Measurements from ENCODE around the gene RTN4. TPM values are rescaled to one million over a fixed set of nuclear protein-coding genes. Genes with fewer than 3 reads are reported as not detected.

Gene RTN4
- polyA plus RNA-seq, 1 donor (not counting 4 experiments of a cell fraction or from before 2014, with no cell fraction given): 406 TPM

- Histone ChIP-seq H3K4me2 (ENCODE audit: control insufficient read depth, extremely low read depth, insufficient read depth, low read depth, low read length) (no peak overlapping the region), H3K4me1 (ENCODE audit: control insufficient read depth, extremely low read depth, insufficient read depth, low read length) (peaks cover 10% of the 10 kb centered on the region), H3K9me3 (ENCODE audit: control insufficient read depth, low read depth, low read length) (no peaks in the 10 kb centered on the region), H3K27ac (ENCODE audit: control insufficient read depth, insufficient read depth, low read length) (no peak overlapping the region), H2AFZ (ENCODE audit: control insufficient read depth, low read length) (no peak overlapping the region), H3K79me2 (ENCODE audit: control insufficient read depth, insufficient read depth, low read length) (no peaks in the 10 kb centered on the region), H3K27me3 (ENCODE audit: control insufficient read depth, extremely low read depth, insufficient read depth, low read length) (no peaks in the 10 kb centered on the region), H3K9ac (ENCODE audit: control insufficient read depth, extremely low read depth, insufficient read depth, low read length) (no peak overlapping the region), H4K20me1 (ENCODE audit: control insufficient read depth, extremely low read depth, insufficient read depth, low read length) (no peaks in the 10 kb centered on the region), H3K9me1 (ENCODE audit: control insufficient read depth, extremely low read depth, insufficient read depth, low read length) (no peaks in the 10 kb centered on the region), H3K36me3 (ENCODE audit: control insufficient read depth in 2 of 2, extremely low read depth in 1 of 2, insufficient read depth in 2 of 2, low read length in 2 of 2) (no peaks in the 10 kb centered on the region), H3K4me3 (ENCODE audit: control insufficient read depth in 2 of 3, extremely low read depth in 1 of 3, insufficient read depth in 2 of 3, low read depth in 1 of 3, low read length in 3 of 3) (no peak overlapping the region)
- FAIRE-seq (no peak), DNase-seq (ENCODE audit: low read depth, low spot score) (no peak)
- dilution Hi-C loops (cut with MboI; ENCODE audit: extremely low pct_ligation_motif_present, low sequenced_read_pairs): no loop called here
- TF ChIP-seq CTCF (optimal IDR thresholded peaks at IDR 0.05 in 1 of 3, IDR thresholded peaks at IDR 0.05 in 1 of 3, conservative IDR thresholded peaks at IDR 0.05 in 1 of 3; ENCODE audit: extremely low read depth in 1 of 3, insufficient read depth in 2 of 3, low read length in 3 of 3): no peak
- TF ChIP-seq EZH2 (IDR thresholded peaks at IDR 0.05; ENCODE audit: low read length): no peak
These were observed 105.4 kb downstream of the RTN4 start for GRCh38 chr2:54944724-54945326.

GRCh38 chr2:54942373-54942772, 107.9 kb downstream of the RTN4 start:
- no peak overlapping the region for H2AFZ ChIP-seq (ENCODE audit: control insufficient read depth, low read length)
- H3K27ac ChIP-seq (ENCODE audit: control insufficient read depth, insufficient read depth, low read length): no peak overlapping the region
- DNase-seq (ENCODE audit: low read depth, low spot score) (no peak), FAIRE-seq (no peak)
- dilution Hi-C loops (cut with MboI; ENCODE audit: extremely low pct_ligation_motif_present, low sequenced_read_pairs): no loop called here
- H3K27me3 ChIP-seq (ENCODE audit: control insufficient read depth, extremely low read depth, insufficient read depth, low read length): no peaks in the 10 kb centered on the region
- no peak overlapping the region for H3K4me3 ChIP-seq (ENCODE audit: control insufficient read depth in 2 of 3, extremely low read depth in 1 of 3, insufficient read depth in 2 of 3, low read depth in 1 of 3, low read length in 3 of 3)
- no peak overlapping the region for H3K9ac ChIP-seq (ENCODE audit: control insufficient read depth, extremely low read depth, insufficient read depth, low read length)
- H4K20me1 ChIP-seq (ENCODE audit: control insufficient read depth, extremely low read depth, insufficient read depth, low read length): no peaks in the 10 kb centered on the region
- TF ChIP-seq EZH2 (IDR thresholded peaks at IDR 0.05; ENCODE audit: low read length): no peak
- H3K4me2 ChIP-seq (ENCODE audit: control insufficient read depth, extremely low read depth, insufficient read depth, low read depth, low read length): no peak overlapping the region
- H3K9me1 ChIP-seq (ENCODE audit: control insufficient read depth, extremely low read depth, insufficient read depth, low read length): no peaks in the 10 kb centered on the region
- H3K4me1 ChIP-seq (ENCODE audit: control insufficient read depth, extremely low read depth, insufficient read depth, low read length): peaks cover 10% of the 10 kb centered on the region
- no peaks in the 10 kb centered on the region for H3K9me3 ChIP-seq (ENCODE audit: control insufficient read depth, low read depth, low read length)
- no peaks in the 10 kb centered on the region for H3K36me3 ChIP-seq (ENCODE audit: control insufficient read depth in 2 of 2, extremely low read depth in 1 of 2, insufficient read depth in 2 of 2, low read length in 2 of 2)
- H3K79me2 ChIP-seq (ENCODE audit: control insufficient read depth, insufficient read depth, low read length): no peaks in the 10 kb centered on the region
